ENCODE measurements around the gene CIAO1.

Gene CIAO1

DNA sequence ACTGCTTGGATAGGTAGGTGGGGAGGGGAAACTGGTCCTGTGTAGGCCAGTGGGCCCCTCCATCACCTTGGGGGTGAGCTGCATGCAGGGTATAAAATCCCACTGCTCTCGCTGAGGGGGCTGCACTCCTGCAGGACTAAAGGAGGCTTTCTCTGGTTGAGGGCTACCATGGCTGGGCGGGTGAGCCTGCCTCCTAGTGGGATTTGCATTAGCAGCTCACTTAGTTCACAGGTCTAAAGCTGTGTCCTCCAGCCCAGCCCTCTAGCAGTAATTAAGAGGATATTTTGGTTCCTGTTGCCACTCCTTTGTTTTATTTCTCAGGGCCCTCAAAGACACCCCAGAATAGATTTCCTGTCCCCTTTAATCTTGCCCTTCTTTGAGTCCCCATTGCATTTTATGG, 24.8 kb upstream of the CIAO1 start:
- TF ChIP-seq ELF4 (IDR thresholded peaks at IDR 0.05): no peak
- TF ChIP-seq FOXM1 (IDR thresholded peaks at IDR 0.05; ENCODE audit: borderline replicate concordance): no peak
- no peak for TF ChIP-seq NFRKB (IDR thresholded peaks at IDR 0.05)
- no peak for TF ChIP-seq SUZ12 (IDR thresholded peaks at IDR 0.05)
- TF ChIP-seq FOXK2 (IDR thresholded peaks at IDR 0.05): no peak
- no peak for TF ChIP-seq L3MBTL2 (conservative IDR thresholded peaks at IDR 0.05)
- no peak for TF ChIP-seq BHLHE40 (IDR thresholded peaks at IDR 0.05; ENCODE audit: borderline replicate concordance)
- TF ChIP-seq, protein P1, sequence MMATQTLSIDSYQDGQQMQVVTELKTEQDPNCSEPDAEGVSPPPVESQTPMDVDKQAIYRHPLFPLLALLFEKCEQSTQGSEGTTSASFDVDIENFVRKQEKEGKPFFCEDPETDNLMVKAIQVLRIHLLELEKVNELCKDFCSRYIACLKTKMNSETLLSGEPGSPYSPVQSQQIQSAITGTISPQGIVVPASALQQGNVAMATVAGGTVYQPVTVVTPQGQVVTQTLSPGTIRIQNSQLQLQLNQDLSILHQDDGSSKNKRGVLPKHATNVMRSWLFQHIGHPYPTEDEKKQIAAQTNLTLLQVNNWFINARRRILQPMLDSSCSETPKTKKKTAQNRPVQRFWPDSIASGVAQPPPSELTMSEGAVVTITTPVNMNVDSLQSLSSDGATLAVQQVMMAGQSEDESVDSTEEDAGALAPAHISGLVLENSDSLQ (IDR thresholded peaks at IDR 0.05): no peak
- TF ChIP-seq HDGF (IDR thresholded peaks at IDR 0.05; ENCODE audit: borderline replicate concordance): no peak
- TF ChIP-seq LEF1 (IDR thresholded peaks at IDR 0.05; ENCODE audit: borderline replicate concordance): no peak
- TF ChIP-seq CTBP1 (IDR thresholded peaks at IDR 0.05; ENCODE audit: borderline replicate concordance): no peak
- no peak for TF ChIP-seq SP1 (IDR thresholded peaks at IDR 0.05)
- no peak for TF ChIP-seq FOXA1 (IDR thresholded peaks at IDR 0.05)
- TF ChIP-seq TARDBP (IDR thresholded peaks at IDR 0.05): no peak
- no peak for TF ChIP-seq ARNT (IDR thresholded peaks at IDR 0.05)
- TF ChIP-seq ZNF384 (IDR thresholded peaks at IDR 0.05): no peak
- ChIA-PET CTCF (no interaction called here), POLR2A (interaction anchor here (1.5 kb wide), 1 partner anchor 25 kb away, joined by 4 read pairs; the partner anchor contains the start of genes CIAO1 and TMEM127)
- DNase-seq (ENCODE audit: extremely low spot score): no peak

DNA sequence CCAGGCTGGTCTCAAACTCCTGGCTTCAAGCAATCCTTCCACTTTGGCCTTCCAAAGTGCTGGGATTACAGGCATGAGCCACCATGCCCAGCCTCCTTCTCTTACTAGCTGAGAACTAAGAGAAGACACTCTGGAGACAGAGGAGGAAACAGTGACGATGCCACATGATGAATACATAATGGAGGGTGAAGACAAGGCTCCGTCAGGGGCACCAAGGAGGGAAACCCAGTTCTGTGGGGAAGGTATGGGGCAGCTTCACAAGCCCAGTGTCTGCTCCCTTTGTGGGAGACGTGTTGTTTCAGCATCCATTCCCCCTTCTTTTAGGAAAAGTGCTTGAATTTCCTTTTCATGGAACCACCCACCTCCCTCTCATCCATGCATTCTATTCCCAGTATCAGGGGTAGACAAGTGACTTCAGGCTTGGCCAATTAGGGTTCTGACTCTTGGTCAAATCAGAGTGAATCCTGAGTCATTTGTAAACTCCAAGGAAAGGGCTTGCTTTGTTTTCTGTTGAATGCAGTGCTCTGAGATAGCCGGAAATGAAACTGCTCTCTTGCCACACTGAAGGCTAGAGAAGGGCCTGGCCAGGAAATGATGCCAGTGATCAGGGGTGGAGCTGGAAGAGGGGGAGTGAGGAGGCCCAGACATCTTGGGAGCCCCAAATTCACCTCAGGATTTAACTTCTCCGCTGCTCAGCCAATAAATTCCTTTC, 24.0 kb upstream of the CIAO1 start:
- no peak for TF ChIP-seq FOXK2 (IDR thresholded peaks at IDR 0.05)
- TF ChIP-seq BHLHE40 (IDR thresholded peaks at IDR 0.05; ENCODE audit: borderline replicate concordance): no peak
- no peak for TF ChIP-seq LEF1 (IDR thresholded peaks at IDR 0.05; ENCODE audit: borderline replicate concordance)
- TF ChIP-seq FOXM1 (IDR thresholded peaks at IDR 0.05; ENCODE audit: borderline replicate concordance): no peak
- no peak for TF ChIP-seq ELF4 (IDR thresholded peaks at IDR 0.05)
- TF ChIP-seq L3MBTL2 (conservative IDR thresholded peaks at IDR 0.05): no peak
- TF ChIP-seq TARDBP (IDR thresholded peaks at IDR 0.05): no peak
- TF ChIP-seq ARNT (IDR thresholded peaks at IDR 0.05): no peak
- TF ChIP-seq SP1 (IDR thresholded peaks at IDR 0.05): no peak
- TF ChIP-seq NFRKB (IDR thresholded peaks at IDR 0.05): no peak
- TF ChIP-seq CTBP1 (IDR thresholded peaks at IDR 0.05; ENCODE audit: borderline replicate concordance): no peak
- no peak for TF ChIP-seq SUZ12 (IDR thresholded peaks at IDR 0.05)
- DNase-seq (ENCODE audit: extremely low spot score): no peak
- ChIA-PET CTCF (interaction anchor here (0.6 kb wide), 1 partner anchor 466 kb away, joined by 3 read pairs; no protein-coding TSS in a partner anchor), POLR2A (no interaction called here)

DNA sequence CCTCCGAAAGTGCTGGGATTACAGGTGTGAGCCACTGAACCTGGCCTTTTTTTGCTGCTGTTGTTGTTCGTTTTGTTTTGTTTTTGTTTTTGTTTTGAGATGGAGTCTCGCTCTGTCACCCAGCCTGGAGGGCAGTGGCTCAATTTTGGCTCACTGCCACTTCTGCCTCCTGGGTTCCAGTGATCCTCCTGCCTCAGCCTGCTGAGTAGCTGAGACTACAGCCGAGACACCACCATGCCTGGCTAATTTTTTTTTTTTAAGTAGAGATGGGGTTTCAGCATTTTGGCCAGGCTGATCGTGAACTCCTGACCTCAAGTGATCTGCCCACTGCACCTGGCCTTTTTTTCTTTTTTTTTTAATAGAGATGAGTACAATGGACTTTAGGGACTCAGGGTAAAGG, 22.2 kb upstream of the CIAO1 start:
- CTCF ChIA-PET: no interaction called here
- POLR2A ChIA-PET: no interaction called here
- DNase-seq (ENCODE audit: extremely low spot score): no peak
- TF ChIP-seq BHLHE40 (IDR thresholded peaks at IDR 0.05; ENCODE audit: borderline replicate concordance): no peak
- TF ChIP-seq SUZ12 (IDR thresholded peaks at IDR 0.05): no peak
- TF ChIP-seq FOXK2 (IDR thresholded peaks at IDR 0.05): no peak

DNA sequence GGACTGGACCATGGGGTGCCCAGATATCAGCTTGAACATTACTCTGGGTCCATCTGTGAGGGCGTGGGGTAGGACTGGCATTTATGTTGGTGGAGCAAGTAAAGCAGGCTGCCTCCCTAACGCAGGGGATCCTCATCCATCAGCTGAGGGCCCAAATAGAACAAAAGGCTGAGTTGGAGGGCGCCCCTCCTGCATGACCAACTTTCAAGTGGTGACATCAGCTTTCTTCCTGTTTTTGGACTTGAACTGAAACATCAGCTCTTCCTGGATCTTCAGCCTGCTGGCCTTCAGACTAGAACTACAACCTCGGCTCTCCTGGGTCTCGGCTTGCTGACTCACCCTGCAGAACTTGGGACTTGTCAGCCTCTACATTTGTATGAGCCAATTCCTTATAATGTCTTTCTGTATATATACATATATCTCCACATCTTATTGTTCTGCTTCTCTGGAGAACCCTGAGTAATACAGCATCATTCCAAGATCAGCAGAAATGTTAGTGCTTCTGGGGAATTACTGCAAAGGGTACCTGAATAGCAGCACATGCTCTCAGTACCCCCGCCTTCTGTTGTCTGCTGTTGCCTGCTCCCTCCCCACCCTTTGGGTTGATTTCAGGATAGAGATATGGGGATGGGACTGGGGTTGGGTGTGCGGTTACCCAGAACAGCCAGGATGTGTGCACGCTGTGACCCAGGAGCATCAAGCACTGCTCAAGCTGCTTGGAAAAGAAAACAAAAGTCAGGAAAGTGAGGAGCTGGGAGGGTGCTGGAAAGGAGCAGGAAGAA, 20.2 kb upstream of the CIAO1 start:
- POLR2A ChIA-PET: interaction anchor here (0.9 to 1.0 kb wide), 2 partner anchors 15 to 37 kb away, joined by 3 to 7 read pairs; partner anchors contain the start of gene STARD7
- CTCF ChIA-PET: no interaction called here
- TF ChIP-seq LEF1 (IDR thresholded peaks at IDR 0.05; ENCODE audit: borderline replicate concordance) (no peak), NFRKB (IDR thresholded peaks at IDR 0.05) (no peak), SUZ12 (IDR thresholded peaks at IDR 0.05) (no peak), ZNF384 (IDR thresholded peaks at IDR 0.05) (no peak), L3MBTL2 (conservative IDR thresholded peaks at IDR 0.05) (no peak), ELF4 (IDR thresholded peaks at IDR 0.05) (no peak), FOXK2 (IDR thresholded peaks at IDR 0.05) (no peak), CTBP1 (IDR thresholded peaks at IDR 0.05; ENCODE audit: borderline replicate concordance) (no peak), BHLHE40 (IDR thresholded peaks at IDR 0.05; ENCODE audit: borderline replicate concordance) (no peak), HDGF (IDR thresholded peaks at IDR 0.05; ENCODE audit: borderline replicate concordance) (no peak), TARDBP (IDR thresholded peaks at IDR 0.05) (no peak), FOXM1 (IDR thresholded peaks at IDR 0.05; ENCODE audit: borderline replicate concordance) (no peak), SP1 (IDR thresholded peaks at IDR 0.05) (no peak), ARNT (IDR thresholded peaks at IDR 0.05) (no peak), FOXA1 (IDR thresholded peaks at IDR 0.05) (no peak)
- TF ChIP-seq, protein P1 (IDR thresholded peaks at IDR 0.05): no peak
- no peak for DNase-seq (ENCODE audit: extremely low spot score)

DNA sequence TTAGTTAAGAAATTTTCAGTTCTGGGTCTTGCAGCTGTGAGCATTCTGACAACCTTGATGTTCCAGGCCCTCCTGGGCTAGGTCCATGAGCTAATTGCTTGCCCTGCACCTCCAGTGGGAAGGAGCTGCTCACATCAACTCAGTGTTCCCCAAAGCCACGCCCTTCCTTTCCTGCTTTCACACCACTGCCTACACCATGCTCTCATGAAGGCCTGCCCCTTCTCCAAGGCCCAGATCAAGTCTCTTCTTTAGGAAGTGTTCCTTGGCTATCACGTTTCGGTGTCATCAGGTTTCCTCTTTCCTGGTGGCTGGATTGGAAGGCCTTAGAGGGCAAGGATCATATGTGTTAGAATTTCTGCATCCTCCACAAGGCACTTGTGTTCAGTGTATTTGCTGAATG, 19.0 kb upstream of the CIAO1 start:
- ChIA-PET POLR2A (interaction anchor here (1.0 kb wide), 1 partner anchor 39 kb away, joined by 7 read pairs; the partner anchor contains the start of gene STARD7), CTCF (no interaction called here)
- no peak for DNase-seq (ENCODE audit: extremely low spot score)
- TF ChIP-seq CTBP1 (IDR thresholded peaks at IDR 0.05; ENCODE audit: borderline replicate concordance): no peak
- TF ChIP-seq FOXM1 (IDR thresholded peaks at IDR 0.05; ENCODE audit: borderline replicate concordance): no peak
- TF ChIP-seq FOXK2 (IDR thresholded peaks at IDR 0.05): no peak
- no peak for TF ChIP-seq NFRKB (IDR thresholded peaks at IDR 0.05)
- no peak for TF ChIP-seq SP1 (IDR thresholded peaks at IDR 0.05)
- TF ChIP-seq HDGF (IDR thresholded peaks at IDR 0.05; ENCODE audit: borderline replicate concordance): no peak
- TF ChIP-seq L3MBTL2 (conservative IDR thresholded peaks at IDR 0.05): no peak
- no peak for TF ChIP-seq ELF4 (IDR thresholded peaks at IDR 0.05)
- TF ChIP-seq ZNF384 (IDR thresholded peaks at IDR 0.05): no peak
- TF ChIP-seq ARNT (IDR thresholded peaks at IDR 0.05): no peak
- TF ChIP-seq FOXA1 (IDR thresholded peaks at IDR 0.05): no peak

DNA sequence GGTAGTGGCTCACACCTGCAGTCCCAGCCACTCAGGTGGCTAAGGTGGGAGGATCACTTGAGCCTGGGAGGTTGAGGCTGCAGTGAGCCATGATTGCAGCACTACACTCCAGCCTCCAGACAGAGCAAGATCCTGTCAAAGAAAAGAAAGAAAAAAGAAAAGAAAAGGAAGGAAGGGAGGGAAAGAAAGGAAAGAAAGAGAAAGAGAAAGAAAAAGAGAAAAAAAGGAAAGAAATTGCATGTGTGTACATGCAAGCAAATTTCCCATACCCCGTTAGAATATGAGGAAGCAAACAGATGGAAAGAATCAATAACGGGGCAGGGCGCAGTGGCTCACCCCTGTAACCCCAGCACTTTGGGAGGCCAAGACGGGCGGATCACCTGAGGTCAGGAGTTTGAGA, 18.1 kb upstream of the CIAO1 start:
- no peak for DNase-seq (ENCODE audit: extremely low spot score)
- ChIA-PET POLR2A (interaction anchor here (0.9 kb wide), 1 partner anchor 11 kb away, joined by 3 read pairs; no protein-coding TSS in a partner anchor), CTCF (no interaction called here)
- TF ChIP-seq LEF1 (IDR thresholded peaks at IDR 0.05; ENCODE audit: borderline replicate concordance) (no peak), FOXM1 (IDR thresholded peaks at IDR 0.05; ENCODE audit: borderline replicate concordance) (no peak), TARDBP (IDR thresholded peaks at IDR 0.05) (no peak), ARNT (IDR thresholded peaks at IDR 0.05) (no peak), FOXA1 (IDR thresholded peaks at IDR 0.05) (no peak), CTBP1 (IDR thresholded peaks at IDR 0.05; ENCODE audit: borderline replicate concordance) (no peak), L3MBTL2 (conservative IDR thresholded peaks at IDR 0.05) (no peak), BHLHE40 (IDR thresholded peaks at IDR 0.05; ENCODE audit: borderline replicate concordance) (no peak)
- TF ChIP-seq, protein P1 (IDR thresholded peaks at IDR 0.05): no peak

Data from HEK293T (cell line).